Panc1 (cell line): ENCODE results near the gene CLTB. TPM values are rescaled to one million over a fixed set of nuclear protein-coding genes. Genes with fewer than 3 reads are reported as not detected.
A peak's percentile ranks its signal among the peaks of the same experiment; 100 is the strongest.

Experiments used
- ATAC-seq: fragments of 200-7000 bp; cut with Tn5 transposase; 2 replicates; pipeline ENCODE4 v1.9.1; 2020; ENCODE audit warnings: mild to moderate bottlenecking, moderate library complexity
- BruUV-seq: library from RNA; stranded (reverse); fragments of 400-500 nt; replicated peaks from 2 replicates; lab custom pipeline; 2021; lab: Mats Ljungman, UMichigan
- CTCF ChIA-PET: fragments of 300-600 bp; sonication (Branson Sonifier 250); formaldehyde crosslinking; loops from one replicate; lab custom pipeline; 2022; ENCODE audit warnings: antibody characterized with exemption; lab: Charles Lee
- POLR2A ChIA-PET: fragments of 300-600 bp; sonication (Branson Sonifier 250); formaldehyde crosslinking; loops from one replicate; lab custom pipeline; 2022; ENCODE audit warnings: antibody characterized with exemption; lab: Charles Lee
- DNase-seq: peaks from one replicate; pipeline ENCODE4 v3.0.0-alpha.2; 2010; ENCODE audit warnings: low read depth, low spot score
- H3K27ac ChIP-seq: 2 replicates; pipeline ENCODE4 v1.5.1; 2011; ENCODE audit warnings: mild to moderate bottlenecking, low read length, inconsistent platforms
- H3K27me3 ChIP-seq: fragments of 200-500 bp; sonication (Bioruptor generic); 2 replicates; pipeline ENCODE4 v1.6.0; 2014; ENCODE audit warnings: low read length, inconsistent platforms; ENCODE audit not compliant: control insufficient read depth, insufficient read depth
- H3K36me3 ChIP-seq: fragments of 200-500 bp; sonication (Bioruptor generic); 2 replicates; pipeline ENCODE4 v1.5.1; 2014; ENCODE audit warnings: inconsistent platforms, mild to moderate bottlenecking, low read length, moderate library complexity; ENCODE audit not compliant: control insufficient read depth, insufficient read depth
- H3K4me1 ChIP-seq: 2 replicates; pipeline ENCODE4 v1.5.1; 2011; ENCODE audit warnings: inconsistent platforms, mild to moderate bottlenecking, low read length, moderate library complexity; ENCODE audit not compliant: control insufficient read depth, insufficient read depth
- H3K4me3 ChIP-seq, 2 experiments: 2 replicates each; pipeline ENCODE4 v1.5.1; 2011 to 2012; ENCODE audit warnings: low read depth in 2 of 2, low read length in 2 of 2, mild to moderate bottlenecking in 2 of 2, inconsistent platforms in 1 of 2, moderate library complexity in 1 of 2
- H3K9me3 ChIP-seq: fragments of 200-500 bp; sonication (Bioruptor generic); 2 replicates; pipeline ENCODE4 v1.5.1; 2014; ENCODE audit warnings: low read depth, mild to moderate bottlenecking, inconsistent platforms, low read length, moderate library complexity; ENCODE audit not compliant: control insufficient read depth, insufficient read depth
- CTCF ChIP-seq: fragments of 450-650 bp; IDR thresholded peaks from 2 replicates; pipeline ENCODE4 v1.5.1; 2017; ENCODE audit warnings: mild to moderate bottlenecking
- POLR2AphosphoS5 ChIP-seq: IDR thresholded peaks from 2 replicates; pipeline ENCODE4 v1.6.1; 2012; ENCODE audit warnings: mild to moderate bottlenecking, low read depth, low read length, moderate library complexity
- REST ChIP-seq, 2 experiments: IDR thresholded peaks; 2 replicates each; pipeline ENCODE4 v1.6.1; 2011 to 2012; ENCODE audit warnings: low read depth in 2 of 2, control low read depth in 1 of 2, low read length in 1 of 2, mild to moderate bottlenecking in 1 of 2, moderate library complexity in 1 of 2; ENCODE audit not compliant: insufficient read depth in 1 of 2
- SIN3A ChIP-seq: IDR thresholded peaks from 2 replicates; pipeline ENCODE4 v1.6.1; 2012; ENCODE audit warnings: low read depth, mild to moderate bottlenecking, low read length, moderate library complexity, borderline replicate concordance; ENCODE audit not compliant: insufficient read depth
- TCF7L2 ChIP-seq: IDR thresholded peaks from 2 replicates; pipeline ENCODE4 v1.6.1; 2011; ENCODE audit warnings: mild to moderate bottlenecking, low read depth, low read length, inconsistent platforms
- in situ Hi-C: cut with HindIII; loops from 2 replicates; pipeline ENCODE4 v1.10.0; 2016; ENCODE audit warnings: low sequenced_read_pairs, low pct_unique_long_range_greater_than_20kb
- intact Hi-C: fragments of 100-400 bp; cut with micrococcal nuclease; formaldehyde crosslinking; loops from one replicate; pipeline ENCODE4 v1.10.0; 2022; ENCODE audit not compliant: unreplicated experiment
- total RNA-seq: library from RNA; stranded (reverse); gene quantifications from one replicate; pipeline ENCODE4 v1.2.1, GENCODE V29; 2021; ENCODE audit not compliant: unreplicated experiment

The CLTB gene
- total RNA-seq, 1 experiment from 2014 or later = 124 TPM

DNA sequence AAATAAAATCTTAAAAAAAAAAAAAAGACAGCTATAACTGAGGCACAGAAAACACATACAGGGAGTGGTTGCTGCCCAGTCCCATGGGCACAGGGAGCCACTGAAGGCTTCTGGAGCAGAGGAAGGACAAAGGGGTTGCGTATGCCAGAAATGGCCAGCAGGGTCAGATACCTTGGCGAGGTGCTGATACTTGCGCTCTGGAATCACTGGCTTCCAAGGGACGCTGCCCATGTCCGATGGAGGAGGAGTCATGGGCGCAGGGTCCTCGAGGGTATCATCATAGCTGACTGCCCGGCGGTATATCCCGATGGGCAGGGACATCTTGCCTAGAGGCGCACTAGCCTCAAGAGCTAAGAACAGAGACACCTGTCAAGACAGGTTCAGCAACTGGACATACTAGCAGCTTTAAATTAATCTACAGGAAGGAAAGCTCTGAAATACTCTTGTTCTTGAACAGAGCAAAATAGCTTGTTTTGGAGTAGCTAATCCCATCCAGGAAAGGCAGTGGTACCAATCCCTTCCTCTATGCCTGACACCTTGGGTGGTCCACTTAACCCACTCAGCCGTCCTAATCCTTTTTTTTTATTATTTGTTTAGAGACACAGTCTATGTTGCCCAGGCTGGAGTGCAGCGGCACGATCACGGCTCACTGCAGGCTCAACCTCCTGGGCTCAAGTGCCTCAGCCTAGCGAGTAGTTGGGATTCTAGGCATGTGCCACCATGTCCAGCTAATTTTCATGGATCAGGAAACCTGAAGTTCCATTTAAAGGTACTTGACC is 60.8 kb downstream of the CLTB start:
- TF ChIP-seq POLR2AphosphoS5 = no peak
- TF ChIP-seq REST (IDR thresholded peaks at IDR 0.05; ENCODE audit: insufficient read depth in 1 of 2, low read depth in 2 of 2, low read length in 1 of 2) = no peak
- TF ChIP-seq TCF7L2 = no peak
- TF ChIP-seq SIN3A = no peak
- no peak for TF ChIP-seq CTCF
- no TSS peak for BruUV-seq
- Histone ChIP-seq H3K9me3 (no peaks in the 10 kb centered on the region), H3K36me3 (peaks cover 22% of the 10 kb centered on the region), H3K4me3 (no peak overlapping the region), H3K27me3 (no peaks in the 10 kb centered on the region), H3K27ac (no peak overlapping the region), H3K4me1 (peaks cover 7% of the 10 kb centered on the region)
- in situ Hi-C loops = no loop called here
- ChIA-PET POLR2A (interaction anchor here (0.6 kb wide), 1 partner anchor 1749 kb away, joined by 3 read pairs; no protein-coding TSS in a partner anchor), CTCF (interaction anchor here (0.7 kb wide), 1 partner anchor 13 kb away, joined by 3 read pairs; no protein-coding TSS in a partner anchor)
- peak; percentile 73; the same call in 1 of the 2 replicates for ATAC-seq
- intact Hi-C loops = no loop called here
- DNase-seq = no peak

- no peak for DNase-seq
- POLR2A ChIA-PET = no interaction called here
- H3K27ac ChIP-seq = no peak overlapping the region
- CTCF ChIA-PET = no interaction called here
- no peaks in the 10 kb centered on the region for H3K27me3 ChIP-seq
- no peak for TF ChIP-seq SIN3A
- TF ChIP-seq POLR2AphosphoS5 = no peak
- no peak for TF ChIP-seq TCF7L2
- TF ChIP-seq CTCF = no peak
- no peak for TF ChIP-seq REST (IDR thresholded peaks at IDR 0.05; ENCODE audit: insufficient read depth in 1 of 2, low read depth in 2 of 2, low read length in 1 of 2)
- no peak for ATAC-seq
- in situ Hi-C loops = no loop called here
- H3K4me1 ChIP-seq = no peaks in the 10 kb centered on the region
- H3K4me3 ChIP-seq = no peak overlapping the region
- peaks cover 19% of the 10 kb centered on the region for H3K36me3 ChIP-seq
- intact Hi-C loops = no loop called here
- no peaks in the 10 kb centered on the region for H3K9me3 ChIP-seq
- BruUV-seq = no TSS peak
Measured at GRCh38 chr5:176353533-176353932, 62.8 kb downstream of the CLTB start.
